B cell (primary cell): ENCODE results near the gene CTRB2.

ENCODE experiments used
- CTCF ChIP-seq: fragments of 200-600 bp; IDR thresholded peaks from one replicate; pipeline ENCODE4 v1.8.0; 2022; ENCODE audit warnings: antibody characterized with exemption, mild to moderate bottlenecking
- EZH2 ChIP-seq: IDR thresholded peaks from 2 replicates; pipeline ENCODE4 v1.6.1; 2012; ENCODE audit warnings: borderline replicate concordance, low read depth, mild to moderate bottlenecking, moderate library complexity, low read length; ENCODE audit not compliant: insufficient read depth, poor library complexity, severe bottlenecking

DNA sequence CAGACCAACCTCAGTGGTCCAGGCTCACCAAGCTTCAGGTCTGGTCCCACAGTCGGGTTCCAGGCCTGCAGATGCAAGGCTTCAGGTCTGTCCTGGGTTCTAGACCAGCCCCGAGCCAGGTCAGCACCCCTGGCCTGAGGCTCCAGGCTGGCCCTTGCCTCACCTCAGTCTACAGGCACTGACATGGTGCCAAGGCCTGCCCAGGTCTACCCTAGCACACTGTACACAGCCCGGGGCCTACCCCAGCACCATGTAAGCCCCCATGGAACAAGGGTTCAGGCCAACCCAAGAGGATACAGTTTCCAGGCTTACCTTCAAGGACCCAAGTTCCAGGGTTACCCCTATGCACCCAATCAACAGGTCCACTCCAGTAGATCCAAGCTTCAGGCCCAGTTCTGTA, 31.9 kb downstream of the CTRB2 start:
- TF ChIP-seq CTCF = no peak
- TF ChIP-seq EZH2 = no peak
